NCI-H748 (cell line): ENCODE results near the gene CAPZA2.
"Not testable (repeated sequence)": the region's sequence is repeated elsewhere in the genome, so short reads cannot be mapped to it uniquely, and the experiment has no call there.

ENCODE experiments used
- DNase-seq: peaks from one replicate; lab custom pipeline; 2025; ENCODE audit not compliant: unreplicated experiment; lab: John Stamatoyannopoulos, UW

The CAPZA2 gene

GRCh38 chr7:116953372-116953905 lies 91.1 kb downstream of the CAPZA2 start, which contains the start of gene ST7:
Gene ST7, plus strand, starts transcription at chr7:116953501. Its CDS starts 40 bp downstream, at chr7:116953541.
- peak; percentile 87 for DNase-seq

GRCh38 chr7:116953906-116954838 lies 91.8 kb downstream of the CAPZA2 start:
- peak; percentile 63 for DNase-seq

- DNase-seq, result no peak
Observed at GRCh38 chr7:116955340-116955739, 93.0 kb downstream of the CAPZA2 start.

GRCh38 chr7:116955801-116956476 lies 93.6 kb downstream of the CAPZA2 start:
- DNase-seq, result no peak

GRCh38 chr7:116956477-116956804 lies 94.1 kb downstream of the CAPZA2 start:
- no peak for DNase-seq

GRCh38 chr7:116957874-116958273 lies 95.5 kb downstream of the CAPZA2 start:
- no peak for DNase-seq

- DNase-seq, result not testable (repeated sequence)
Observed at GRCh38 chr7:116961966-116962673, 99.7 kb downstream of the CAPZA2 start.

GRCh38 chr7:116963234-116963633 lies 100.8 kb downstream of the CAPZA2 start:
- no peak for DNase-seq

- DNase-seq, result no peak
Observed at GRCh38 chr7:116966601-116967000, 104.2 kb downstream of the CAPZA2 start.

GRCh38 chr7:116967254-116967922 lies 105.0 kb downstream of the CAPZA2 start:
- no peak for DNase-seq

GRCh38 chr7:116967983-116968382 lies 105.6 kb downstream of the CAPZA2 start:
- no peak for DNase-seq

- DNase-seq, result no peak
Observed at GRCh38 chr7:116968631-116969030, 106.2 kb downstream of the CAPZA2 start.

GRCh38 chr7:116969371-116969902 lies 107.0 kb downstream of the CAPZA2 start:
- DNase-seq, result no peak

- DNase-seq, result no peak
Observed at GRCh38 chr7:116970238-116970910, 108.0 kb downstream of the CAPZA2 start.

- DNase-seq, result not testable (repeated sequence)
Observed at GRCh38 chr7:116971153-116971552, 108.8 kb downstream of the CAPZA2 start.
